Mesenteric fat pad (tissue), 1 donor: ENCODE data around the gene CA4. TPM values are rescaled to one million over a fixed set of nuclear protein-coding genes. Genes with fewer than 3 reads are reported as not detected.

Experiments
- DNase-seq: peaks from one replicate; pipeline ENCODE4 v3.0.0-alpha.2; 2020; ENCODE audit warnings: low spot score
- total RNA-seq: library from RNA; stranded (reverse); fragmentation: NEBNext Ultra II Directional; extraction: Animal tissue kit (Norgen Biotek cat#: 25700); gene quantifications from one replicate; pipeline ENCODE4 v1.2.1, GENCODE V29; 2021
- donor health status: DM: yes; HTN: yes; CAD: no.

The CA4 gene
- total RNA-seq, 1 donor from 2014 or later = 100 TPM

DNA sequence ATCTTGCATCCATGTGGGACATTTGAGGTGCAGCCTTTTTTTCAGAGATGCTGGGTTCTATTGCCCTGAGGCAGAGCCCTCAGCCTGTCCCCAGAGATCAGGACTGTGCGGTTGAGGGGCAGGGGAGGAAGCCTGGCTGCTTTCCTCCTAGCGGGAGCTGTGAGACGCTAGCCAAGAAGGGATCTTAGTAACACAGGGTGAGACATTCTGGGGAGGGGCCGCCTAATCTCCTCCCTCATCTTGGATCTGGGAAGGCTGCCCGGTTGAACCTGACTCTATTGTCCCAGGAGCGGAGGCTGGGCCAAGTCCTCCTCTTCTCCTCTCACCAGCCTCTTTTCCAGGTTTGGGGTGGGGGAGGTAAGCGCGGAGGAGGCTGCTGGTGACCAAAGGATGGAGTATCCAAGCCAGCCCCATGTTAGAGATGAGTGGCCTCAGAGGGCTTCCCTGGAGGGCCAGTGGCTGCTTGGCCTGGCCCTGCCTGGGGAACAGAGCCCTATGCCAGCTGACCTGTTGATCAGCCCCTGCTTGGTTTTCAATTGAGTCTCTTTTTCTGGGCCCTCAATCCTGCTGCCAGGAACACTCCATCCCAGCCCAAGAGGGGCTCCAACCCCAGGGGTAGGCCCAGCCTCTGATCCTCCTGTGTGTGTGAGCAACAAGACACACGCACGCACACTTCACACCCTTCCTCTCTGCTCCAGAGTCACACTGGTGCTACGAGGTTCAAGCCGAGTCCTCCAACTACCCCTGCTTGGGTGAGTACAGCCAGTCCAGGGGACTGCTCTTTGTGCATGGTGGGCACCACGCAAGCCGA lies 5.0 kb downstream of the CA4 start:
- no peak for DNase-seq

DNA sequence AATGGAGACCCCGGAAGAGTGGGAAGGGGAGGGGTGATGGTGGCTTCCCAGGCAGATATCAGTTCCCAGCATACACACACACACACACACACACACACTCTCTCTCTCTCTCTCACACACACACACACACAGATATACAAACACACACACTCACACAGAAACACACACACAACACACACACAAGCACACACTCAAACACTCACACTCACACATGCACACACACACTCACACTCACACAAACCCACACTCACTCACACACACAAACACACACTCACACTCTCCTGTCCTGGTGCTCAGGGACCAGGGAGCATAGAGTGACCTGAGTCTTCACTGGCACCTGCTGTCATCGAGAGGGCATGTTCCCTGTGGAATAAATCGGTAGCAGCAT lies 5.6 kb downstream of the CA4 start:
- no peak for DNase-seq

DNA sequence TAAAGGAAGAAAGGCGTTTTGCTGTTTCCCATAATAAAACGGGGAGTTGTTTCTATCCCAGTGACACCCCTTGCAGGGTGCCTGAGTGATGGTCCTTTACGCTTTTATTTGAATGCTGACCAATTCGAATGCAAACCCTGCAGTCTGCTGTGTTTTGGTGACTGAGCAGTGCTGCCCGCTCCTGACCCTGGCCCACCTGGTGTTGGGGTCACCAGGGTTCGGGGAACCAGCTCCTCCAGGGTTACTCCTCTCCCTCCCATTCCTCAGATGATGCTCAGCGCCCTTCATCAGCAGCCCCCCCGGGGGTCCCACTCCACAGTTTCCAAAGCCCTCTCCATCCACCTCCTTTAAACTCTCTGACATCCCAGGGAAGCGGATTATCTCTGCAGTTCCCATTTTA lies 6.0 kb downstream of the CA4 start:
- DNase-seq = no peak

DNA sequence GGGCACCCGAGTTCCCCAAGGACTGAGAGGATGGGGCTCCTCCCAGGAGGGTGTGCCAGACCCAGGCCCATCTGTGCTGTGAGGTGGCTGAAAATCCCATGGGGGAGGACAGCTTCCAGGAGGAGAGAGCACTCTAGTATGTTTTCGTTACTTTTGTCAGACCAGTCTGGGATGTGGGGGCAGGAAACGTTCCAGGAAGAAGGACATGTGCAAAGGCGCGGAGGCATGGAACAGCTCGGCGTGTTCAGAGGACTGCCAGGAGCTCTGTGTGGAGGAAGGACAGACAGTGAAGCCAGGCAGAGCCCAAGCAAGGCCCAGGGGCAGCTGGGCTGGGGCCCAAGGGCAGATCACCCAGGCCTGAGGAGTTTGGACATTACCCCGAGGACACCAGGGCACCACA lies 7.0 kb downstream of the CA4 start:
- DNase-seq = no peak

DNA sequence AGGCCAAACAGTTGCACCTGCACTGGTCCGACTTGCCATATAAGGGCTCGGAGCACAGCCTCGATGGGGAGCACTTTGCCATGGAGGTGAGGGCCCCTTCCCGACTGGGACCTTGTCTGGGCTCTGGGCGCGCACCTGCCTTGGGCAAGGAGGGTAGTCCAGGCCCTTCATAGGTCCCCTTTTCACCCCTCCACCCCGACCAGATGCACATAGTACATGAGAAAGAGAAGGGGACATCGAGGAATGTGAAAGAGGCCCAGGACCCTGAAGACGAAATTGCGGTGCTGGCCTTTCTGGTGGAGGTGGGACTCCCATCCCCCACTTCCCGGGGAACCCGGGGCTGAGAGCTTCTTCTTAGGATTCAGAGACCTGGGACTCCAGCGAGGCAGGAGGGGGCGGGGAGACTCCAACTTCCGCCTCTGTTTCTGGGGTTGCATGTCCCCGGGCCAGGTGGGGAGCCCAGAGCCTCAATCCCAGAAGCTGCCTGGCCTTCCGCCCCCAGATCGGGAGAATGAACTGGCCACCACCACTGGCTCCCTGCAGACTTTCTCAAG lies 7.8 kb downstream of the CA4 start:
- no peak for DNase-seq

DNA sequence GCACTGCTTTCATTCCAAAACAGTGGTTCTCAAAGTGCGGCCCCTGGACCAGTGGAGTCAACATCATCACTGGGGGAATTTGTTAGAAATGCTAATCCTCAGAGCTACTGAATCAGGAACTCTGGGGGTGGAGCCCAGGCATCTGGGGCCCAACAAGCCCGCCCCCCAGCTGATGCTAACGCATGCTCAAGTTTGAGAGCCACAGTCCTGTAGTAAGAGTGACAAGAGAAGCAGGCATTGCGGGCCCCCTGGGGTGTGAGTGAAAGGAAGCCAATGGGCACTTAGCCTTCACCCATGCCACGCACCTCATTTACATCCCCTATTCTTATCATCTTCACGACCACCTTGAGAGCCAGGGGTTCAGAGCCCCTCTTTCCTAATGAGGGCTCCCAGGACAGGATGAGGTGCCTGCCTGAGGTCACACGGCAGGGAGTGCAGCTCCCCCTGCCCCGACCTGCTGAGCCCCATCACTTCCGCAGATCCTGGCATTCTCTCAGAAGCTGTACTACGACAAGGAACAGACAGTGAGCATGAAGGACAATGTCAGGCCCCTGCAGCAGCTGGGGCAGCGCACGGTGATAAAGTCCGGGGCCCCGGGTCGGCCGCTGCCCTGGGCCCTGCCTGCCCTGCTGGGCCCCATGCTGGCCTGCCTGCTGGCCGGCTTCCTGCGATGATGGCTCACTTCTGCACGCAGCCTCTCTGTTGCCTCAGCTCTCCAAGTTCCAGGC lies 9.1 kb downstream of the CA4 start:
- DNase-seq = no peak

DNA sequence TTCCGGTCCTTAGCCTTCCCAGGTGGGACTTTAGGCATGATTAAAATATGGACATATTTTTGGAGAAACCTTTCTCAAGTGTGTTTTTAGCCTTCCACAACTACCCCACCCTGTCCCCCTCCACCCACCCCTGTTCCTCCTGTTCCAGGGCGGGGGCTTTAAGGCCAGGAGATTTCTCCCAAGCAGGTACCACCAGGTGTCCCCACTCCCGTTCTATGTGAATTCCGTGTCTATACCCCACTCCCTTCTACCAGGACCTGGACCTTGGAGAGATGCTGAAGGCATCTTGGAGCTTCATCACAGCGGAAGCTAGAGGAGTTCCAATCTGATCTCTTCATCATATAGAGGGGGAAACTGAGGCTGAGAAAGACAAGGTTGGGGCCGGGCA lies 9.7 kb downstream of the CA4 start:
- no peak for DNase-seq

DNA sequence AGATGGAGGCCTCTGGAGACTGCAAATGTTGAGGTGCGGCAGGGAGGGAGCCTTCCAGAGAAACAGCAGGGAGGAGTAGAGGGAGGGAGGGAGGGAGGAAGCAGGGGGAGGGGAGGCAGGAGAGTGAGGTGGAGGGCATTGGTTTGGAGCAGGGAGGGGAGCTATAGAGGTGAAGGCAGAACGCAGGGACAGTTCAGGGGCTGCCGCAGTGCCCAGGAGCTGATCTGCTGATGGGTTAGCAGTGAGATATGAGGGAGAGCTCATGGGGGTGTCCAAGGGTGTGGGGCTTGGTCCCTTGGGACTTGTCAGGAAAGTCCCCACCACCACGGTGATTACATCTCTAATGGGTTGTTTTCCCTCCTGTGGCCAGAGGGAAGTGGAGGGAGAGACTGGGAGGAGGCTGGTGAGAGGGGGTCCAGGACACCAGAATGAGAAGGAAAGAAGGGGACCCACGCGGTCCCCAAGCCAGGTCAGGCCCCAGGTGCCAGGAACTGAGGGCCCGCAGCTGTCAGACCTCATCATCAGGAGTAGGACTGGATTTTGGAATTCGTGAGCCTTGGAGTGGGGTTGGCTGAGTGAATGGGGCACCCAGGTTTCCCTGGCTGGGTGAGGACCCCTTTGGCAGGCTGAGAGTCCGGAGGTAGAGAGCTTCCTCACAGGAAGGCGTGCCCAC lies 11.2 kb downstream of the CA4 start:
- no peak for DNase-seq

DNA sequence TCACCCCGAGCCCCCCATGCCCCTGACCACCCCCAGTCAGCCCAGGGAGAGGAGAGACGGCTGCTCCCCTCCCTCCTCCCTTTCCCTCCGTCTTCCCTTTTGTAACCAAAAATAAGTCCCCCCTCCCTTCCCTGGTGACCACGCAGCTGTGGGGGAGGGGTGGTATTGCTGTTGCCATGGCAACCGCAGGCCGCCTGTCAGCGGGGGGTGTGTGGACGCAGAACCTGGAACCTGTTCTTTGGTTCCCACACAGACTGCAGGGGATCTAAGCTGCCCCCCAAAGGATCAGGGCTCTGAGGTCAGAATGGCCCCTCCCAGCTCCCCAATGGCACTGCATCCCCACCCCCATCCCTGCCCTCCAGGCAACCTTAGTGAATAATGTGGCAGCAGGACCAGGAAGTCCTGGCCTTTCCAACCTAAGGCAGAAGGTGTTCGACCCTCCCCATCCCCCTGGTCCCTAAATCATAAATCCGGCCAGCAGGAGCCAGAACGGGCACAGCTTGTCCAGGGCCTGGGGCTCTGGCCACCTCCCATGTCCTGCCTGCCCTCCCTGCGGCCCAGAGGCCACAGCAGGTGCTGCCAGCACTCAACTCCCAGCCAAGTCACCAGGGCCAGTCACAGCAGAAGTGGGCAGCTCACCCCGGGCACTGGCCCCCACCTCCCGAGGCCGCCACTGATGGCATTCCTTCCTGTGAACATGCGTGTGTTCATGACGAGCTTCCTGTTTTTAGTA lies 12.0 kb downstream of the CA4 start:
- no peak for DNase-seq

DNA sequence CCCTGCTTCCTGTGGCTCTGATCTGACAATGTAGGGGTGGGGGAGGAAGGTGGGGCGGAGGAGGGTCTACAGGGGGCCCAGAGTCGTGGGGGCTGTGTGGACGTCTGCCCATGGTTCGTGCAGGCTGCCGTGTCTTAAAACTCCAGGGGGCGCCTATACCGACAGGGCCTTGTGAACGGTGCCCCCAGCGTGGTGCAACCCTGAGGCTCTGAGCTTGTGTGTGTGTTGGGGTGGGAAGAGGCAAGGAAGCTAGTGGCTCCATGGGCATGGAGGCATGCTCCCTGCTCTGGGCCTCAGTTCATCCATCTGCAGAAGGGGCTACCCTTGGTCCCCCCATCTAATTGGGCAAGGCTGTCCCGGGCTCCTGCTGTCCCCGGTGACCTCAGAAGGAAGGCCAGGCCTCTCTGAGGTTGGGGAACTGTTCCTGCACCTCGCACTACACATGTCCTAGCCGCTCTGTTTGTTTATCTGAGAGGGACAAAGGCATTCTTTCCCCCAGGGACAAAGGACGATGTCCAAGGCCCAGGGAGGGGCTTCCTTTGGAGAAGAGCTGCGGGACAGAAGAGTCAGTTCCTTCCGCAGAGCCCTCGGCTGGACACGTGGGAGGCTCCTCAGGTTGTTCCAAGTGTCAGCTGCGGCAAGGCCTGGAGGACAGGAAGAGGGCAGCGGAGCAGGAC lies 13.5 kb downstream of the CA4 start:
- DNase-seq = peak; percentile 72

DNA sequence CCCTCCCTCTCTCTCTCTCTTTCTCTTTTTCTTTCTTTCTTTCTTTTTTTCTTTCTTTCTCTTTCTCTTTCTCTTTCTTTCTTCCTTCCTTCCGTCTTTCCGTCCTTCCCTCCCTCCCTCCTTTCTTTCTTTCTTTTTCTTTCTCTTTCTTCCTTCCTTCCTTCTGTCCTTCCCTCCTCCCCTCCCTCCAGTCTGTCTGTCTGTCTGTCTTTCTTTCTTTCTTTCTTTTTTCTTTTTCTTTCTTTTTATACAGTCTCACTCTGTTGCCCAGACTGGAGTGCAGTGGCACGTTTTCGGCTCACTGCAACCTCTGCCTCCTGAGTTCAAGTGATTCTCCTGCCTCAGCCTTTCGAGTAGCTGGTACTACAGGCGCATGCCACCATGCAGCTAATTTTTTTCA lies 14.4 kb downstream of the CA4 start:
- no peak for DNase-seq

DNA sequence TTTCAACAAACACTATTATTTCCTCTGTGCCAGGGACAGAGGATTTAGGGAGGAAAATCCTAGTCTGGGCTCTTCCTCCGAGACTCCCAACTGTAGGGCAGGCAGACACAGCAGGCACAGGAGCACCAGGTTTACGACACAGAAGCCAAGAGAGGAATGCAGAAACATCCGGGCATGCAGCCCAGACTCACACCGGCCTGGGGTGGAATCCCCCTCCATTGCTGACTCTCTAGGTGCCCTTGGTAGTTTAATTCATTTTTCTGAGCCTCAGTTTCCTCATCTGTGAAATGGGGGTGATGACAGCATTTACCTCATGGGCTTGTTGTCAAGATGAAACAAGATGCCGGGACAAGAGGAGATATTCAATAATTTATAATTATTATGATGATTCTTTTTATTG lies 14.9 kb downstream of the CA4 start:
- peak; percentile 74 for DNase-seq

DNA sequence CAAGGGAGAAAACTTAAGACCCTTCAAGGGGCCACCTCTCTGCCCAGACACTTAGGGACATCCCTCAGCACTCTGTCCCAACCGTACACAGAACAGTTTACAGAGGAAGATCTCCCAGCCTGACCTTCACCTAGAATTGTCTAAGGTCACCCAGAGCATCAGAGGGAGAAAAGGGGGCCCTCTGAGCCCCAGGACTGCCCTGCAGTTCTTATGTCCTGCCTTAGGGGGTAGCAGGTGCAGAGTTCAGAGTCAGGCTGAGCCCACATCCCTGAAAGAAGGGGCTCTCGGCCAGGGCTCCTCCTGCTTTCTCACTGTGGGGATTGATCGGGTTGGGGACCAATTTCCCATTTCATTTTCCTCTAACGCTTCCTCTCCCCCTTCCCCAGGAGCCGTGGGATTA lies 15.4 kb downstream of the CA4 start:
- peak; percentile 41 for DNase-seq

DNA sequence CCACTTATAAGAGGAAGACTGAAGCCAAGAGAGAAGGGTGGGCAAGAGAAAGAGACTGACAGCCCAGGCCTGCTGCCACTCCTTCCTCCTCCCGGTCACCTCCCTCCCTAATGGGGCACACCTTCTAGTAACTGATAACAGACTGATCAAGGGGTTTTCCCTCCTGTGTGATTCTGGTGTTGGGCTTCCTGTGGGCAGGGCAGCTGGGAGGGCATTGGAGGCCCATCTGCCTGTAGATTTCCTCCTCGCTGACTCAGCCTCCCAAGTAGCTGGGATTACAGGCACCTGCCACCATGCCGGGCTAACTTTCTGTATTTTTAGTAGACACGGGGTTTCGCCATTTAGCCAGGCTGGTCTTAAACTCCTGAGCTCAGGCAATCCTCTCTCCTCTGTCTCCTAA lies 16.2 kb downstream of the CA4 start:
- no peak for DNase-seq

DNA sequence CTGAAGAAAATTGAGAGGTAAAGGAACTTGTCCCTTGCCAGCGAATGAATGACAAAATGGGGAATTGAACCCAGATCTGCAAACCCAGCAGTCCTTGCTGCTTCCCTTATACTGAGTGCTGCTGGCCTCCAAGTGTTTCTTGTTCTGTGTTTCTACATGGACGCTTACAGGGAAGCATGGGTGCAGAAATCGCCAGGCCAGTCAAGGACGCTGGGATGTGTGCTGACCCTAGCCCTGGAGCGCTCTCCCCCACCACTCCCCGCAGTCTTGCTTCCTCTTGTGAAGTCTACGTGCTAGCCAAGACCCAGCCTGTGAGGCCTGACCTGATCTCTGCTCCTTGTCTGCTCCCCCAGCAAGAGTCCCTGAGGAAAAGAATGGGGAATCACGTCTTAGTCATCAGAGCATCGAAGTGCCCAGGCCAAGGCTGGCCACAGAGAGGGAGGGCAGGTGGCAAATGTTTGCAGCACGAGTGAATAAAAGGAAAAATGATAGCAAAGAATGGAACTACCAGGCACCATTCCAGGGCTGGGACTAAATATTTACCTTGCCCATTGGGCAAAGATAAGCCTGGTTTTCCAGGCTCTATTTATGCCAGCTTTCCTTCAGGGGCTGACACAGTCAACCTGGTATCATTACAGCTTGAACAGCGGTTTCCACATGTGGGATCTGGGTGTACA lies 17.4 kb downstream of the CA4 start:
- peak; percentile 41 for DNase-seq

DNA sequence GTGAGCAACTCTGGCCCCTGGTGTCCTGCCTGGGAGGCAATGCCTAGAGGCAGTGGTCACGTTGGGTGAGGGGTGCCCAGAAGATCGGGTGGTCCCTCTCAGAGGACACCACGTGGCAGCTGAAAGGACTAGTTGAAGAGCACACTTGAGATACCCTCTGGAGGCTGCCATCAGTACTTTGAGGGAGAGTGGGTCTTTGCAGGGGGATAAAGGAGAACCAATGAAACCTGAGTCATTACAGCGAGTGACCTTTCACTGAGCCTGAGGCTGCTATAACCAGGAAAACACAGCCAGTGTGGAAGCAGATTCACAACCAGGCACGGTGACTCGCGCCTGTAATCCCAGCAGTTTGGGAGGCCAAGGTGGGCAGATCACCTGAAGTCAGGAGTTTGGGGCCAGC lies 18.9 kb downstream of the CA4 start:
- DNase-seq = no peak

DNA sequence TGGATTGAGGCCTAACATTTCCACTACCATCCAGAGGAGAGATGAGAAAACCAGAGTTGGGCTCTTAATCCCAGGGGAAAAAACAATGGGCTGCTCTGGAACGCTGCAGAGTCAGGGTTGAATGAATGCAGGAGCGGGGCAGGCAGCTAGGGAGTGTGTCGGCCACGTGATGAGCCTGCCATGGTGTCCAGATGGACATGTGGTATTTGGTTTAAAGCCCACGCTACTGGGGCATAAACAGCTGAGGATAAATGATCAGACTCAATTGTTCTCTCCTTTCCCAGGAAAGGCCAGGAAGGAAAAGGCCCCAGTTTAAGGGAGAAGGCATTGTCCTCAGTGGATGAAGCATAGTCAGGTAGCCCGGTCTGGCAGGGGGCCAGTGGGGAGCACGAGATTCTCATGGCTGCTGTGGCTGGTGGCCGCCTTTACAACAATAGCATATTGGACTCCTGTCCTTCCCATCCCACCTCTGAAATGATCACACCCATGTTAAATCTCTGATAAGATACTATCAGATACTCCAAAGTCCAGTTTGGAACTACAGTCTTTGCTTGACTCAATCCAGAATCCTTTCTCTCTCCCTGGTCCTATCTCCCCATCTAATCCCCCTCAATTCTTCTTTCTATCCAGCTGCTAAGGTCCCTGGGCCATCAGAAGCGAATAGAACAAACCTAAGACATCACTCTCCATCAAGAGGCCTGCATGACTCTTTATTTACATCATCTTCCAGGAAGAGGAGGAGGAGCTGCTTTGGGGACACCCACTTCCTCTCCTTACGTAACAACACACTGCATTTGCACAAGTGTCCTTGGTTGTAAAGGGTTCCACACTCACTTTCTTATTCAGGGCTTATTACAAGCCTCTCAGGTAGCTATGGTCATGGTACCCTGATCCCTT lies 20.4 kb downstream of the CA4 start:
- DNase-seq = no peak

DNA sequence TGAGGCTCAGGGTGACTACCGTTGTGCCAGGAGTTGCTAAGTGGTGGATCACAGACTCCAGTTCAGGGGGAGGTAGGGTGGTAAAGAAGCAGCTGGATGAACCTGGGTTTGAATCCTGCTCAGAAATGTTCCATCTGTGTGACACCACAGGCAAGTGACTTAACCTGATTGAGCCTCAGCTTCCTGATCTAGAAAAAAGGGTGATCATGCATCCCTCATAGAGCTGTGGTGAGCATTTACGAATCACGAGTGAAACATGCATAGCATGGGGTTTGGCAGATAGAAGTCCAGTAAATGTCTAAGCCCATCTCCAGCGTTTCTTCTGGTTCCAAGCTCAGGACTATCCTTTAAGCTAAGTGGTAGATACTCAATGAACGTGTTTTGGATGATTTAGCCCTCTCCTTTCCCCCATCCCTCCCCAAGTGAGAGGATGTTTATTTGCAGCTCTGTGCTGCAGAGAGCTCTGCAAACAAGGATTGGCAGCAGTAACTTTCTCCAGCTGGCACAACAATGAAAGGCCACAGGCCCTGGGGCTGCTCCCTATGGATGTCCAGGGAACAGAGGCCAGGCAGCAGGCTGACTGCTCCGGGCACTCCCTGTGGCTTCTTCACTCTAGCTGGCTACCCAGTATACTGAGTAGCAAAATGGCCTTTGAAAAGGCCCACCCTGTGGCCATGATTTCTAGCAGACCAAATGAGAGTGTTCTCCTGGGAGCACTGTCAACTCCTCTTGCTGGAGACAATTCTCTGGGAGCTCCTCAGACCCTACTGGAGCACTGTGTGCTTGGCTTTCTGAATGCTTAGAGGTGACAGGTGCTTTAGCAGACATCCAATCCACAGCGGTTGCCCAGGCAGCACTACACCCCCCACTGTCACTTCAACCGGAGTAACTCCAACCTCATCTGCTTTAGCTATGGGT lies 21.3 kb downstream of the CA4 start:
- no peak for DNase-seq
